Posterior vena cava (tissue), 2 donors: ENCODE measurements around the gene CCDC148. TPM values are rescaled to one million over a fixed set of nuclear protein-coding genes. Genes with fewer than 3 reads are reported as not detected.
"Not testable (repeated sequence)": the region's sequence is repeated elsewhere in the genome, so short reads cannot be mapped to it uniquely, and the experiment has no call there.

ENCODE experiments used
- DNase-seq: peaks from one replicate; pipeline ENCODE4 v3.0.0-alpha.2; 2020; ENCODE audit warnings: low spot score
- intact Hi-C, 2 donors: fragments of 100-400 bp; cut with DNase I; formaldehyde crosslinking; loops; one replicate each; pipeline versions ENCODE4 v1.14.1 to v1.14.2; 2022 to 2023
- total RNA-seq, 2 donors: library from RNA; stranded (reverse); fragmentation: NEBNext Ultra II Directional; extraction: Animal tissue kit (Norgen Biotek cat#: 25700); gene quantifications; one replicate each; pipeline ENCODE4 v1.2.1, GENCODE V29; 2021
- donor health status: DM: yes; HTN: yes; CAD: no.
- donor health status: DM: yes; HTN: yes; CAD: no.

The CCDC148 gene
- total RNA-seq, 2 donors from 2014 or later, result 0.43 to 0.79 TPM

DNA sequence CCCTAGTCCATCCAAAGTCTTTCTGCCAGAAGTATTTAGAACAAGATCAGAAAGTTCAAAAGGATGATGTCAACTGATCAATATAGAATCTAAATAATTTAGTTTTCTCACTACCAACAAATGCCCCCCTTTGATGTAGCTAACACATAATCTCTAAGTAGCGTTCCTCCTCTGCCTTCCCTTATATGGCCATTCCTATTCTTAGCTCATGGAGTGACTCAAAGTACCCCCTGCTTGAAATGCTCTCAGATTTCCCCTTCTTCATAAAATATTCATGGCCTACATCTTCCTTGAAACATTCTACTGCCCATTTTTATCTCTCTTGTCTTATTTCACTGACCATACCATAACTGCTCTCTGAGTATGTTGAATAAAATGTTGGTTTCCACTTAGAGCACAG, 203.4 kb downstream of the CCDC148 start:
- intact Hi-C loops, result no loop called here
- DNase-seq, result no peak

DNA sequence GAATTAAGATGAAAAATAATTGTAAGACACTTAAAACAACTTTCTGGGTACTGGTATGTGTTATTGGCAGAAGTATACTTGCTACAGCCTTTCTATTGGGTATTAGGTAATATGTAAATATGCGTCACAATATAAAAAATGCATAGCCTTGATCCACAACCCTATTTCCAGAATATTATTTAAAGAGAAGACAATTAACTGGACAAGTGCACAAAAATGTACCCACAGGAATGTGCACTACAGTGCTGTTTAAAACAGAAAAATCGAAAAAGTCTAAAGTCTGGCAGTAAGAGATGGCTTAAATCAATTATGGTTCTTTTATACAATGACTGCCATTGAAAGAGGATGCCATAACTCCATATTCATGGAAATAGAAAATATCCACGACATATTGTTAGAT, 205.2 kb downstream of the CCDC148 start:
- intact Hi-C loops, result no loop called here
- DNase-seq, result no peak

- no peak for DNase-seq
- intact Hi-C loops, result no loop called here
Measured at GRCh38 chr2:158243392-158243791, 213.2 kb downstream of the CCDC148 start.

- intact Hi-C loops, result no loop called here
- no peak for DNase-seq
Measured at GRCh38 chr2:158242280-158242679, 214.3 kb downstream of the CCDC148 start.

DNA sequence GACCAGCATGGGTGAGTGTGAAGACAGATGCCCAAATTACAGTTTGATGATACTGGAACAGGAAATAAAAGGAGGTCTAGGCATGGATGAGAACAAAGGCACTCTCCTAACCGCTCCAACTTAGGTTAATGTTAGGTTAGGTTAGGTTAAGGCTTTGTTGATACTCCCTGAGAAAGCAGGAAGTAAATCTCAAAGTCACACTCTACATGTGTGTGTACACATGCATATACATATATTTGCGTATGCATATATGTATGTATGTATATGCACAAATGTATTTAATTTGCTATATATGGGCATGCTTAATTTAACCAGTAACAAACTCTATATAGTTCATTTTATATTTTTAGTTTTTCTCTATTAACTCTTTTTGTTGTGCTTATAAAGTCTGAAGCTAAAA, 215.6 kb downstream of the CCDC148 start:
- no peak for DNase-seq
- intact Hi-C loops, result no loop called here

DNA sequence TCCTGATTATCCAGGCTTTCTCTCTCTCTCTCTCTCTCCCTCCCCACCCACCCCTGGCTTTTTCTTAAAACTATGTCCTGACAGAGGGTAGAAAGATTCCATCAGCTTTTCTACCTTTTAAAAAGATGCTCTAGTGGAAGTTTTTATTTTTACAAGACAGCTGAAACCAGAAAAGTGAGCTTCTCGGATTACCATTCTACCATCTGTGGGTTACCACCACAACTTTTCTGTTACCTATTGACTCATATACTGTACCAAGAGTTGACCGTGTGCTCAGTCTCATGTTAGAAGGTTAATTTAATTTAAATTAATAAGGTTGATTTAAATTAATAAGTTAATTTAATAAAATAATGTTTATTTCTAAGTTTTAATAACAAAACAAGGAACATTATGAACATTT, 217.3 kb downstream of the CCDC148 start:
- no peak for DNase-seq
- intact Hi-C loops, result no loop called here

DNA sequence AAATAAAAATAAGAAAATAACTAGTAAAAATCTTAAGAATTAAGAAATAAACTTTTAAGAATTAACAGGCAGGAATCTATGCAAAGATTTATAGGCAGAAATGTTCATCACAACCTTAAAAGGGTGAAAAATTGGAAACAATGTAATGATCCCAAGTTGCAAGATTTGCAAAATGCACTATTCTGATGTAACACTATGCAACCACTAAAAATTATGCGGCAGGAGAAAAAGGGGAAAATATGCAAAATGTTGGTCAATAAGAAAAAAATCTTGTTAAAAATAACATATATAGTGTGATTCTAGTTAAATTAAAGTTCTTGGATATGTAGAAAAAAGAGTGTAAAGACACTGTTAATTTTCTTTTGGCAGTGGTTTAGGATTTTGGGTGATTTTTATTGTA, 222.1 kb downstream of the CCDC148 start:
- no peak for DNase-seq
- intact Hi-C loops, result no loop called here

- no peak for DNase-seq
- intact Hi-C loops, result no loop called here
Measured at GRCh38 chr2:158232476-158232875, 224.1 kb downstream of the CCDC148 start.

GRCh38 chr2:158228943-158229508, 227.5 kb downstream of the CCDC148 start:
- DNase-seq, result no peak
- intact Hi-C loops, result no loop called here

GRCh38 chr2:158223066-158223465, 233.5 kb downstream of the CCDC148 start:
- DNase-seq, intact Hi-C loops: not testable (repeated sequence)

DNA sequence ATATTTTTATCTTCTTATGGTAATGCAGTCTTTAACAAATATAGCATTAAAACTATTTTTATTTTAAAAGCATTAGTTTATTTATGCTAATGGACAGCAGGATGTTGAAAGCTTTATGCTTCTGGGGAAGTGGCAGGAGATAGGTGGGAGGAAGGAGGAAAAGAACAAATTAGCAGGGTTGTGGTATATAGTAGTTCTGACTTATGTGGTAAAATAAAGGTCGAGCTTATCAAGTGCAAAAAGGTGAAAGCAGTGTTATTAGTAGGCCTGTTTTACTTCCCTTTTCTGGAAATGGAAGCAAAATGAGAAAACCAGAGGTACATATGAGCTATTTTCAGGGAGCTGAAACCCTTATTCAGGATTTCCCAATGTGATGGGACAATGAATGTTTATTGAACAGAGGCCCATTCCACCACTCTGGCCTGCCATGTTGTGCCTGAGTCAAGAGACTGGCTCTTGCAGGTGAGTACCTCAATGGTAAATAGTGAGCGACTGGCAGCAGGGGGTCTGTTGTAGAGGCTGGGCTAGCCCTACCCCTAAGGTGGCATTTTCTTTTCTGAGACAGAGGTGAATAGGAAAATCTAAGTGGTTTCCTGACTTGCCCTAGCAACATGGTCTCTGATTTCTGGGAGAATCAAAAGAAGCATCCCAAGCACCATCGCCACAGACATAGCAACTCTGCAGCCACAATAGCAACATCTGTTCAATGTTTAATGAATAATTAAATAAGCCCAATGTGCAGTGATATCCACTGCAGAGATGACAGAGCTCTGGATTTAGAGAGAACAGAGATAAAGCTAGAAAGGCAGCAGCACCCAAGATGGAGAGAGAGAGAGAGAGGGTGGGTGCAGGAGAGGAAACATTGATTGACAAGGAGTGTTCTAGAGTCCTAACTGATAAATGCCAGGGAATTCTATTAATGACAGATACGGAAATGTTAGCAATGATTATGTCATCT, 235.2 kb downstream of the CCDC148 start:
- intact Hi-C loops, result no loop called here
- no peak for DNase-seq

- intact Hi-C loops, result no loop called here
- DNase-seq, result no peak
Measured at GRCh38 chr2:158217593-158217992, 239.0 kb downstream of the CCDC148 start.

GRCh38 chr2:158214431-158214830, 242.1 kb downstream of the CCDC148 start:
- intact Hi-C loops, result no loop called here
- DNase-seq, result no peak

GRCh38 chr2:158213773-158214172, 242.8 kb downstream of the CCDC148 start:
- DNase-seq, result no peak
- intact Hi-C loops, result no loop called here

DNA sequence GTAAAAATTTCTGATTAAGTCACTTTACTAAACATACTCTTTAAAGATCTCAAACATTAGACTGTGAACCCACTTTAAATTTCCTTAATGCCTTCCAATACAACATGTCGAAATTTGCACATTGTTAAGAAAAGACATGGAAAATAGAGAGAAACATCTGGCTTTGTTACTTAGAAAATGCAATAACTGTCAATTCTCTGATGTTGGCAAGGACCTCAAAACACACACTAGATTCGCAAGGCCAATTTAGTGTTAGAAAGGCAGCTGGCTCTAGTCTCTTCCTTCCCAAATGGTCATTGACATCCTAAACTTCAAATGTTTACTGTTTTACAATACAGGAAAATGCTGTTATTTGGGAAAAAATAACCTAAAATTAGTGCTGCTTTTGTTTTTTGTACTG, 244.3 kb downstream of the CCDC148 start:
- intact Hi-C loops, result no loop called here
- no peak for DNase-seq

GRCh38 chr2:158211502-158211901, 245.1 kb downstream of the CCDC148 start:
- intact Hi-C loops, result no loop called here
- DNase-seq, result no peak

DNA sequence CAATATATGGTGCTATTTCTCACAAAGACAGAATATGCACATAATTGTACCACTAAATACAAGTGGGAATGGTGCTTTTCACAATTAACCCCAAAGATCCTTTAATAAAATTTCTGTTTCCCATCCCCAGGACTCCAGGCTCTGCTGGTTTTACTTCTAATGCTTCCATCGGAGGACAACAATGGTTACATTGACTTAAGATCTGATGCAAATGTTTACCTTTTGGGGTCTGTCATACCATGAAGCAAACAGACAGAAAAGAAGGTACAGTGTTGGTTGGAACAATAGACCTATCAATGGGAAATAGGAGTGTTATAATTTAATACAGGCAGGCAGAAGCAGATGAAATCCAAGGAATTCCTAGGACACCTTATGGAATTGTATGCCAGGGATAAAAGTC, 249.2 kb downstream of the CCDC148 start:
- no peak for DNase-seq
- intact Hi-C loops, result no loop called here

DNA sequence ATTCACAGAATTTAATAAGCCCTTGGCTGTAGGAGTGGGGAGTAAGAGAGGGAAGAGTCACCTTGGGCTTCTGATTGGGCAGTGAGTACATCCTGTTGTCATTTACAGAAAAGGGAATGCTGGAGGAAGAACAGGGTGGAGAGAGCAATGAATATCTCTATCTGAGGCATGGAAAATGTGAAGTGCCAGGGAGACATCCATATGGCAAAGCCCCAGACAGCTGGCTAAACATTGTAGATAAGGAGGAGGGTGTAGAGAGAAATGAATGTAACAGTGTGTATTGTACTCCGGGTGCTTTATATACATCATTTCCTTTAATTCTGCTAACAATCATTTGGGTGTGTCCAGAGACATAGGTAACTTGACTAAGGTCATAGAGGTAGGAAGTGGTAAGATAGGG, 251.3 kb downstream of the CCDC148 start:
- intact Hi-C loops, result no loop called here
- no peak for DNase-seq

GRCh38 chr2:158204741-158205165, 251.8 kb downstream of the CCDC148 start:
- intact Hi-C loops, result no loop called here

GRCh38 chr2:158202161-158202815, 254.3 kb downstream of the CCDC148 start:
- no peak for DNase-seq
- intact Hi-C loops, result no loop called here

More at GRCh38 chr2:158204741-158205165, 251.8 kb downstream of the CCDC148 start:
- no peak for DNase-seq
